Measurements from ENCODE around the gene PSMD1. TPM values are rescaled to one million over a fixed set of nuclear protein-coding genes. Genes with fewer than 3 reads are reported as not detected.

The PSMD1 gene
- total and polyA plus RNA-seq, 4 donors: 30.1 to 91.1 (median 56.0) TPM

- Histone ChIP-seq H3K9me3 (ENCODE audit: control insufficient read depth in 4 of 4, insufficient read depth in 3 of 4, low read length in 3 of 4) (no peaks in the 10 kb centered on the region), H3K27me3 (ENCODE audit: control insufficient read depth in 3 of 3, insufficient read depth in 3 of 3, low read length in 2 of 3) (no peaks in the 10 kb centered on the region), H3K36me3 (ENCODE audit: control insufficient read depth in 4 of 4, insufficient read depth in 4 of 4, low read length in 4 of 4) (no peaks in the 10 kb centered on the region), H3K27ac (ENCODE audit: low read depth in 1 of 2, low read length in 1 of 2) (no peak overlapping the region), H3K4me3 (no peak overlapping the region), H3K9ac (ENCODE audit: insufficient read depth in 1 of 2, low read length in 2 of 2) (no peak overlapping the region), H3K4me1 (ENCODE audit: control insufficient read depth in 5 of 5, insufficient read depth in 5 of 5, low read length in 5 of 5) (peaks cover 2 to 21% (median 11%) of the 10 kb centered on the region in 5 donors)
- WGBS, 2 donors: 55 to 60% methylated on average over 6 of the region's 6 CpGs
- ATAC-seq (ENCODE audit: insufficient read depth, low FRiP score) (no peak), DNase-seq (no peak)
- TF ChIP-seq CTCF (IDR thresholded peaks at IDR 0.05; ENCODE audit: control extremely low read depth, extremely low read depth): no peak
Measured at GRCh38 chr2:231053846-231054245, 2.8 kb upstream of the PSMD1 start.

GRCh38 chr2:231057590-231057989 lies 923 bp downstream of the PSMD1 start:
- no peak for TF ChIP-seq CTCF (IDR thresholded peaks at IDR 0.05; ENCODE audit: control extremely low read depth, extremely low read depth)
- Histone ChIP-seq H3K27me3 (ENCODE audit: control insufficient read depth in 3 of 3, insufficient read depth in 3 of 3, low read length in 2 of 3) (no peaks in the 10 kb centered on the region), H3K27ac (ENCODE audit: low read depth in 1 of 2, low read length in 1 of 2) (peak overlapping the region in 1 of 2 donors; percentile 89), H3K9ac (ENCODE audit: insufficient read depth in 1 of 2, low read length in 2 of 2) (peak overlapping the region; percentile 76 to 88), H3K9me3 (ENCODE audit: control insufficient read depth in 4 of 4, insufficient read depth in 3 of 4, low read length in 3 of 4) (no peaks in the 10 kb centered on the region), H3K4me1 (ENCODE audit: control insufficient read depth in 5 of 5, insufficient read depth in 5 of 5, low read length in 5 of 5) (peaks cover 0 to 22% (median 13%) of the 10 kb centered on the region in 5 donors), H3K4me3 (peak overlapping the region; percentile 100), H3K36me3 (ENCODE audit: control insufficient read depth in 4 of 4, insufficient read depth in 4 of 4, low read length in 4 of 4) (peaks cover 0 to 10% (median 3%) of the 10 kb centered on the region in 4 donors)
- DNase-seq (no peak), ATAC-seq (ENCODE audit: insufficient read depth, low FRiP score) (no peak)
- 6 to 11% methylated on average over 10 of the region's 10 CpGs for WGBS, 2 donors

GRCh38 chr2:231058761-231059550 lies 2.3 kb downstream of the PSMD1 start:
- no peak overlapping the region for H3K4me3 ChIP-seq
- peaks cover 0 to 24% (median 13%) of the 10 kb centered on the region in 5 donors for H3K4me1 ChIP-seq (ENCODE audit: control insufficient read depth in 5 of 5, insufficient read depth in 5 of 5, low read length in 5 of 5)
- H3K36me3 ChIP-seq (ENCODE audit: control insufficient read depth in 4 of 4, insufficient read depth in 4 of 4, low read length in 4 of 4): peaks cover 0 to 18% (median 9%) of the 10 kb centered on the region in 4 donors
- 85 to 89% methylated on average over 4 of the region's 4 CpGs for WGBS, 2 donors
- TF ChIP-seq CTCF (IDR thresholded peaks at IDR 0.05; ENCODE audit: control extremely low read depth, extremely low read depth): no peak
- ATAC-seq (ENCODE audit: insufficient read depth, low FRiP score) (no peak), DNase-seq (no peak)
- peak overlapping the region in 1 of 2 donors; percentile 6 for H3K27ac ChIP-seq (ENCODE audit: low read depth in 1 of 2, low read length in 1 of 2)
- H3K9ac ChIP-seq (ENCODE audit: insufficient read depth in 1 of 2, low read length in 2 of 2): peak overlapping the region; percentile 17 to 61
- no peaks in the 10 kb centered on the region for H3K9me3 ChIP-seq (ENCODE audit: control insufficient read depth in 4 of 4, insufficient read depth in 3 of 4, low read length in 3 of 4)
- no peaks in the 10 kb centered on the region for H3K27me3 ChIP-seq (ENCODE audit: control insufficient read depth in 3 of 3, insufficient read depth in 3 of 3, low read length in 2 of 3)

Data from lung (tissue), 12 donors.